Activated CD4-positive, alpha-beta memory T cell treated with anti-CD3 and anti-CD28 coated beads for 36 hours (primary cell): Measurements from ENCODE around the gene CCDC93. TPM values are rescaled to one million over a fixed set of nuclear protein-coding genes. Genes with fewer than 3 reads are reported as not detected.
"Not testable (repeated sequence)": the region's sequence is repeated elsewhere in the genome, so short reads cannot be mapped to it uniquely, and the experiment has no call there.

ENCODE experiments used
- CTCF ChIA-PET: fragments of 350-600 bp; sonication (Branson Sonifier 250); formaldehyde crosslinking; loops from one replicate; lab custom pipeline; 2021; ENCODE audit warnings: antibody characterized with exemption, inconsistent platforms; lab: Charles Lee
- POLR2A ChIA-PET: fragments of 350-600 bp; sonication (Branson Sonifier 250); formaldehyde crosslinking; loops from one replicate; lab custom pipeline; 2021; ENCODE audit warnings: antibody characterized with exemption; lab: Charles Lee
- DNase-seq: peaks from one replicate; pipeline ENCODE4 v3.0.0-alpha.2; 2020
- H3K27ac Mint-ChIP-seq: one replicate; pipeline ENCODE4 v1.8.0; 2021; ENCODE audit warnings: mixed read lengths
- H3K27me3 Mint-ChIP-seq: one replicate; pipeline ENCODE4 v1.8.0; 2021; ENCODE audit warnings: mixed read lengths
- H3K36me3 Mint-ChIP-seq: one replicate; pipeline ENCODE4 v1.8.0; 2021; ENCODE audit warnings: mixed read lengths
- H3K4me1 Mint-ChIP-seq: one replicate; pipeline ENCODE4 v1.8.0; 2021; ENCODE audit warnings: low read depth, mixed read lengths
- H3K4me3 Mint-ChIP-seq: one replicate; pipeline ENCODE4 v1.8.0; 2021; ENCODE audit warnings: mild to moderate bottlenecking, mixed read lengths
- H3K9me3 Mint-ChIP-seq: one replicate; pipeline ENCODE4 v1.8.0; 2021; ENCODE audit warnings: mixed read lengths
- intact Hi-C: fragments of 100-400 bp; cut with micrococcal nuclease; formaldehyde crosslinking; loops from one replicate; pipeline ENCODE4 v1.15.1; 2023
- total RNA-seq, 2 experiments: library from RNA; stranded (reverse); gene quantifications; one replicate each; pipeline ENCODE4 v1.2.3, GENCODE V29; 2021

Gene CCDC93
- total RNA-seq, 2 experiments from 2014 or later, result 24.9 to 27.3 TPM

DNA sequence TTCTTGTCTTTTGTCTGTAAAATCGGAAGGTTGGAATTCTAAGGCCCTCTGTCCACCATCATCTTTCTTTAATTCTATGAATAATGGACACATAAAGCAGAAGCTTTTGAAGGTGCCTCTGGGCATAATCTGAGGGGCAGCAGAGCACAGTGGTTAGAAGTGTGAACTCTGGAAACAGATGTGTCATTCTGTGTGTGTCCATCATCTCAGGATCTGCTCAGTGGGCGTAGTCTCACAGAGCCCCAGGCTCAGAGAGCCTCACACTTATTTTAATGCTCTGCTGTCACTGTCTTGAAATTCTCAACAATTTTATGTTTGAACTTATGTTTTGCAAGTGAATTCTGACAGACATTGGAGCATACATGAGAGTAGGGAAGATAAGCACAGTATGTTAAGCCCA is 31.0 kb upstream of the CCDC93 start:
- Mint-ChIP-seq H3K4me1 (peaks cover 10% of the 10 kb centered on the region), H3K36me3 (no peaks in the 10 kb centered on the region), H3K27ac (peak overlapping the region; percentile 71), H3K9me3 (no peaks in the 10 kb centered on the region), H3K4me3 (no peak overlapping the region), H3K27me3 (peaks cover 33% of the 10 kb centered on the region)
- intact Hi-C loops, result loop anchor here (1.0 to 10.0 kb wide), 6 partner anchors 15 to 357 kb away; partner anchors contain the start of gene INSIG2
- CTCF ChIA-PET, result interaction anchor here (4.4 kb wide), 1 partner anchor 11 kb away, joined by 46 read pairs; no protein-coding TSS in a partner anchor
- peak; percentile 12 for DNase-seq
- POLR2A ChIA-PET, result no interaction called here

GRCh38 chr2:118044103-118044716 is 30.3 kb upstream of the CCDC93 start:
- Mint-ChIP-seq H3K36me3 (no peaks in the 10 kb centered on the region), H3K27me3 (peaks cover 34% of the 10 kb centered on the region), H3K9me3 (no peaks in the 10 kb centered on the region), H3K27ac (peak overlapping the region; percentile 71), H3K4me1 (peaks cover 10% of the 10 kb centered on the region), H3K4me3 (no peak overlapping the region)
- intact Hi-C loops, result loop anchor here (1.0 to 10.0 kb wide), 3 partner anchors 16 to 271 kb away; partner anchors contain the start of gene INSIG2
- peak; percentile 14 for DNase-seq
- CTCF ChIA-PET, result interaction anchor here (1.1 to 4.4 kb wide), 2 partner anchors 11 to 59 kb away, joined by 3 to 46 read pairs; no protein-coding TSS in a partner anchor
- POLR2A ChIA-PET, result no interaction called here

DNA sequence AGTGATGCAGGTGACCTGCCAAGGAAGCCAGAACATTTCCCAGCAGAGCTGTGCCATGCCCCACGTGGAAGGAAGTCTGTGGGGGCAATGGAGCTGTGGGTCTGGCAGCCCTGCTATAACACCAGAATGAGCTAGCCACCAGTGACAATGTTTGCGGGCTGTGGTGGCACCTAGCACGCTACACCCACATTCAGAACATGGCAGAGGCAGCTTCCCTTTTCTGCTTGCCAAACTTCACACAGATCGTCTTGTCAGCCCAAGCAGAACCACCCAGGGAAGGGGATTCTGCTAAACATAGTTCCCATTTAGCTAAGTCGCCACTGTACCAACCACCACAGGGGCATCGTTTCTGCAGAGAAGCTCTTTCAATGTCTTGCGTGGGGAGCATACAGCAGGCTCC is 27.0 kb upstream of the CCDC93 start:
- POLR2A ChIA-PET, result no interaction called here
- Mint-ChIP-seq H3K9me3 (peaks cover 6% of the 10 kb centered on the region), H3K27me3 (peaks cover 38% of the 10 kb centered on the region), H3K4me3 (no peak overlapping the region), H3K36me3 (peaks cover 2% of the 10 kb centered on the region), H3K4me1 (peaks cover 8% of the 10 kb centered on the region), H3K27ac (no peak overlapping the region)
- DNase-seq, result no peak
- CTCF ChIA-PET, result interaction anchor here (0.9 to 1.6 kb wide), 3 partner anchors 8 to 20 kb away, joined by 3 to 4 read pairs (median 4); no protein-coding TSS in a partner anchor
- intact Hi-C loops, result loop anchor here (10.0 kb wide), 1 partner anchor 274 kb away; no protein-coding TSS in a partner anchor

DNA sequence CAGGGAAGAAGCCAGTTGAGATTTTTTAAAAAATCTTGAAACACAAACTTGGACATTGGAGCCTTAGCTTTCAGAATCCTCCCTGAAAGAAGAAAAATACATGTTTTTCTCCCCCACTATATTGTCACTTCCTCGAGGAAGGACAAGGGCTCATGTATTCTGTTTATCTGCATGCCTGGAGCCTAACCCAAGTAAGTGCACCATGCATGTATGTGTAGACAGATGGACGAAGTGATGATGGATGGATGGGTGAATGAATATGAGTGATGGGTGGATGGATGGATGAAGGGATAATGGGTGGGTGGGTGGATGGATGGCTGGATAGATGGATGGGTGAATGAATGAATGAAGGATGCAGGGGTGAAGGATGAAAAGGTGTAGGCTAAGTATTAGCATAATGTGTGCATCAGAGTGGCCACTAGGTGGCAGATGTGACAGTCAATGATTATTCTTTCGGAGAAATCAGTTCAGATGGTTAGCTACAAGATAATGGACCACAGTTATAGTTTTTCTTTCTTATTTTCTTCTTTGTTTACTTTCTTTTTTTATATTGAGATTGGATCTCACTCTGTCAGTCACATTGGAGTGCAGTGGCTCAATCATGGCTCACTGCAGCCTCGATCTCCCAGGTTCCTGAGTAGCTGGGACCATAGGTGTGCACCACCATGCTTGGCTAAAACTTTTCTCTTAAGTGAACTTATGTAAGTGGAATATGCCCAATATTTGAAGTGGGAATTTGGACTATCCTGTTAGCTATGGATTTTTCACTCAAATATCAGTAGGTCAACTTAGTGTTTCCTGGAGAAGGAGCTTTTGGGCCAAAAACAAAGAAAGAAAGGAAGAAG is 18.5 kb upstream of the CCDC93 start:
- ChIA-PET CTCF (interaction anchor here (0.6 to 3.2 kb wide), 32 partner anchors 8 to 1369 kb away, joined by 3 to 46 read pairs (median 4); partner anchors contain the start of gene CCDC93), POLR2A (no interaction called here)
- Mint-ChIP-seq H3K27me3 (peaks cover 33% of the 10 kb centered on the region), H3K9me3 (peaks cover 13% of the 10 kb centered on the region), H3K27ac (no peak overlapping the region), H3K36me3 (peaks cover 3% of the 10 kb centered on the region), H3K4me3 (no peak overlapping the region), H3K4me1 (no peaks in the 10 kb centered on the region)
- intact Hi-C loops, result loop anchor here (2.0 kb wide), 1 partner anchor 28 kb away; no protein-coding TSS in a partner anchor
- DNase-seq, result peak; percentile 52

GRCh38 chr2:118031566-118031965 is 17.7 kb upstream of the CCDC93 start:
- DNase-seq, result no peak
- POLR2A ChIA-PET, result no interaction called here
- Mint-ChIP-seq H3K27me3 (peaks cover 31% of the 10 kb centered on the region), H3K9me3 (peaks cover 13% of the 10 kb centered on the region), H3K36me3 (peaks cover 3% of the 10 kb centered on the region), H3K27ac (no peak overlapping the region), H3K4me3 (no peak overlapping the region), H3K4me1 (no peaks in the 10 kb centered on the region)
- intact Hi-C loops, result no loop called here
- CTCF ChIA-PET, result interaction anchor here (0.6 to 2.7 kb wide), 6 partner anchors 17 to 824 kb away, joined by 4 to 28 read pairs (median 10); no protein-coding TSS in a partner anchor

DNA sequence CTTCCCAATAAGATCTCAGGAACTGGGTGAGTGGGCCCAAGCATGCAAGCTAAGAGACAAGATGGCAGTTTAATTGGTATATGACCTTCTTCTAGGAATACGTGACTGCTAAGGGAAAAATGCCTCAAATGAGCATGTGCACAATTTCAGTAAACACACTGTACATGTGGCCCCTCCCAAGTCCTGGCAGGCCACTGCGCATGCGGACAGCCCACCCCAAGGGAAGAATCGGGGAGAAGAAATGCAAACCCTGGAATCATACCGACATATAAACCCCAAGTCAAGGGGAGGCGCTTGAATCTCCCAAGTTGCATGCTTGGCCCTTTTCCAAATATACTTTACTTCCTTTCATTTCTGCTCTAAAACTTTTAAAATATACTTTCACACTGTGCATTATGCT is 15.2 kb upstream of the CCDC93 start:
- intact Hi-C loops, result no loop called here
- ChIA-PET POLR2A (interaction anchor here (0.6 kb wide), 1 partner anchor 1208 kb away, joined by 6 read pairs; no protein-coding TSS in a partner anchor), CTCF (interaction anchor here (0.8 to 1.4 kb wide), 3 partner anchors 12 to 26 kb away, joined by 3 to 4 read pairs (median 3); no protein-coding TSS in a partner anchor)
- H3K27ac Mint-ChIP-seq, result no peak overlapping the region
- peaks cover 26% of the 10 kb centered on the region for H3K27me3 Mint-ChIP-seq
- no peaks in the 10 kb centered on the region for H3K36me3 Mint-ChIP-seq
- no peak for DNase-seq
- H3K4me1 Mint-ChIP-seq, result no peaks in the 10 kb centered on the region
- no peak overlapping the region for H3K4me3 Mint-ChIP-seq
- no peaks in the 10 kb centered on the region for H3K9me3 Mint-ChIP-seq

DNA sequence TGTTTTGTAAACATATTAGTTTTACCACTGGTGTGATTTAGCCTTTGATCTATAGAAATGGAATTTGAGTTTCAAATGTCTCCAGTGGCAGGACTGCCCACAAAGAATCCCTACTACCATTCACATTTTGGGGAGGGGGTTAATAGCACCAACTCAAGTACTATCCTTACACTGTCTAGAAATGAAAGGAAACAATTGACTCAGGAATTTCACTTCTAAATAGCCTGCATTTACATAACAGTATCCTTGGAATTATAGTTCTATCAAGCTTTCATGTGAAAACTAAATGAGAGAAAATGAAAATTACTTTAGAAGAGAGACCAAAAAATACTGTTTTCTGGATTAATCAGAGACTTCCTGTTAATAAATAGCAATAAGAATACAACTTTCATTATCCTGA is 7.5 kb upstream of the CCDC93 start:
- ChIA-PET POLR2A (no interaction called here), CTCF (interaction anchor here (1.5 kb wide), 1 partner anchor 11 kb away, joined by 5 read pairs; no protein-coding TSS in a partner anchor)
- Mint-ChIP-seq H3K4me1 (peaks cover 5% of the 10 kb centered on the region), H3K4me3 (no peak overlapping the region), H3K9me3 (no peaks in the 10 kb centered on the region), H3K27me3 (peaks cover 6% of the 10 kb centered on the region), H3K27ac (no peak overlapping the region), H3K36me3 (no peaks in the 10 kb centered on the region)
- DNase-seq, result no peak
- intact Hi-C loops, result no loop called here

- peaks cover 3% of the 10 kb centered on the region for H3K27me3 Mint-ChIP-seq
- no peaks in the 10 kb centered on the region for H3K36me3 Mint-ChIP-seq
- CTCF ChIA-PET, result no interaction called here
- H3K4me1 Mint-ChIP-seq, result peaks cover 7% of the 10 kb centered on the region
- intact Hi-C loops, result loop anchor here (10.0 kb wide), 1 partner anchor 295 kb away; no protein-coding TSS in a partner anchor
- POLR2A ChIA-PET, result no interaction called here
- H3K9me3 Mint-ChIP-seq, result no peaks in the 10 kb centered on the region
- H3K27ac Mint-ChIP-seq, result no peak overlapping the region
- DNase-seq, result no peak
- no peak overlapping the region for H3K4me3 Mint-ChIP-seq
Observed at GRCh38 chr2:118019821-118020220, 6.0 kb upstream of the CCDC93 start.

DNA sequence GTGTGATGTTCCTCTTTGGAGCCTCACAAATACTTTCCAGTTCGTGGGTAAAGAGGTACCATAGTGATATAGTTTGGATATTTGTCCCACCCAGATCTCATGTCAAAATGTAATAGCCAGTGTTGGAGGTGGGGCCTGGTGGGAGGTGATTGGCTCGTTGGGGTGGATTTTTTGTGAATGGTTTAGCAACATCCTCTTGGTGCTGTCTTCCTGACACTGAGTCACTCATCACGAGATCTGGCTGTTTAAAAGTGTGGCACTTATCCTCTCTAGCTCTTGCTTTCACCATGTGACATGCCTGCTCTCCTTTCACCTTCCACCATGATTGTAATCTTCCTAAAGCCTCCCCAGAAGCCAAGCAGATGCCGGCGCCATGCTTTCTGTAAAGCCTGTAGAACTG is 3.0 kb upstream of the CCDC93 start:
- intact Hi-C loops, result loop anchor here (10.0 kb wide), 1 partner anchor 298 kb away; no protein-coding TSS in a partner anchor
- Mint-ChIP-seq H3K27ac (no peak overlapping the region), H3K9me3 (no peaks in the 10 kb centered on the region), H3K4me3 (no peak overlapping the region), H3K4me1 (peaks cover 22% of the 10 kb centered on the region), H3K36me3 (no peaks in the 10 kb centered on the region), H3K27me3 (peaks cover 3% of the 10 kb centered on the region)
- peak; percentile 37 for DNase-seq
- POLR2A ChIA-PET, result interaction anchor here (1.1 kb wide), 1 partner anchor 170 kb away, joined by 4 read pairs; no protein-coding TSS in a partner anchor
- CTCF ChIA-PET, result interaction anchor here (1.2 to 5.1 kb wide), 3 partner anchors 13 to 202 kb away, joined by 3 to 63 read pairs (median 19); partner anchors contain the start of gene DDX18

GRCh38 chr2:118015761-118016160 is 1.9 kb upstream of the CCDC93 start:
- H3K27ac Mint-ChIP-seq, H3K27me3 Mint-ChIP-seq, H3K36me3 Mint-ChIP-seq, DNase-seq, H3K4me3 Mint-ChIP-seq, H3K9me3 Mint-ChIP-seq: not testable (repeated sequence)
- ChIA-PET POLR2A (interaction anchor here (1.1 kb wide), 1 partner anchor 171 kb away, joined by 4 read pairs; no protein-coding TSS in a partner anchor), CTCF (interaction anchor here (1.1 to 5.1 kb wide), 6 partner anchors 12 to 840 kb away, joined by 3 to 63 read pairs (median 6); partner anchors contain the start of gene DDX18)
- peaks cover 30% of the 10 kb centered on the region for H3K4me1 Mint-ChIP-seq
- intact Hi-C loops, result loop anchor here (2.0 to 10.0 kb wide), 2 partner anchors 171 to 299 kb away; no protein-coding TSS in a partner anchor

DNA sequence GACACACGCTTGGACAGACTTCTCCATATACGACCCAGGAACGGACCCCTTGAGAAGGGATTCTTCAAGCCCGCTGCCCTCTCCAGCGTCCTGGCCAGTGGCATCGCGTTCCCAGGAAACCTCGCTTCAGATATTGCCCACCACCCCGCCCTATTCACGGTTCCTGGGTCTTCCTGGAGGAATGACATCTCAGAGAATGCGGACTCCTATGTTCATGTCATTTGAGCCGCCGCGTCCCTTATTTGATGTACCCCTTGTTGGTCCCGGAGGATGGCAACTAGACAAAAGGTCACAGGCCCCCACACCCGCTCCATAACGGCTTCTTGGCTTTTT is 588 bp upstream of the CCDC93 start:
- no peak for DNase-seq
- Mint-ChIP-seq H3K4me3 (peak overlapping the region; percentile 92), H3K27ac (peak overlapping the region; percentile 66), H3K27me3 (peaks cover 3% of the 10 kb centered on the region), H3K36me3 (peaks cover 2% of the 10 kb centered on the region), H3K4me1 (peaks cover 36% of the 10 kb centered on the region), H3K9me3 (no peaks in the 10 kb centered on the region)
- POLR2A ChIA-PET, result interaction anchor here (0.6 to 1.5 kb wide), 4 partner anchors 11 to 200 kb away, joined by 3 to 8 read pairs (median 5); partner anchors contain the start of genes DDX18 and INSIG2
- intact Hi-C loops, result loop anchor here (1.0 to 10.0 kb wide), 5 partner anchors 11 to 1353 kb away; partner anchors contain the start of genes C2orf76, DBI and INSIG2
- CTCF ChIA-PET, result interaction anchor here (1.6 to 5.1 kb wide), 4 partner anchors 11 to 200 kb away, joined by 4 to 63 read pairs (median 14); partner anchors contain the start of gene DDX18
